RPMI7951 (cell line): Measurements from ENCODE around the gene CHN1. TPM values are rescaled to one million over a fixed set of nuclear protein-coding genes. Genes with fewer than 3 reads are reported as not detected.
A peak's percentile ranks its signal among the peaks of the same experiment; 100 is the strongest.

Experiments used
- DNase-seq: peaks from one replicate; pipeline ENCODE4 v3.0.0-alpha.2; 2012; ENCODE audit warnings: low read depth
- total RNA-seq: library from RNA; depleted of rRNA; stranded (reverse); fragments of >200 nt; shearing (Covaris generic); gene quantifications from 2 replicates; pipeline ENCODE4 v1.2.3, GENCODE V29; 2014; rRNA removed

Gene CHN1, protein sequence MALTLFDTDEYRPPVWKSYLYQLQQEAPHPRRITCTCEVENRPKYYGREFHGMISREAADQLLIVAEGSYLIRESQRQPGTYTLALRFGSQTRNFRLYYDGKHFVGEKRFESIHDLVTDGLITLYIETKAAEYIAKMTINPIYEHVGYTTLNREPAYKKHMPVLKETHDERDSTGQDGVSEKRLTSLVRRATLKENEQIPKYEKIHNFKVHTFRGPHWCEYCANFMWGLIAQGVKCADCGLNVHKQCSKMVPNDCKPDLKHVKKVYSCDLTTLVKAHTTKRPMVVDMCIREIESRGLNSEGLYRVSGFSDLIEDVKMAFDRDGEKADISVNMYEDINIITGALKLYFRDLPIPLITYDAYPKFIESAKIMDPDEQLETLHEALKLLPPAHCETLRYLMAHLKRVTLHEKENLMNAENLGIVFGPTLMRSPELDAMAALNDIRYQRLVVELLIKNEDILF
- total RNA-seq: 131 and 163 TPM in 2 replicates

DNA sequence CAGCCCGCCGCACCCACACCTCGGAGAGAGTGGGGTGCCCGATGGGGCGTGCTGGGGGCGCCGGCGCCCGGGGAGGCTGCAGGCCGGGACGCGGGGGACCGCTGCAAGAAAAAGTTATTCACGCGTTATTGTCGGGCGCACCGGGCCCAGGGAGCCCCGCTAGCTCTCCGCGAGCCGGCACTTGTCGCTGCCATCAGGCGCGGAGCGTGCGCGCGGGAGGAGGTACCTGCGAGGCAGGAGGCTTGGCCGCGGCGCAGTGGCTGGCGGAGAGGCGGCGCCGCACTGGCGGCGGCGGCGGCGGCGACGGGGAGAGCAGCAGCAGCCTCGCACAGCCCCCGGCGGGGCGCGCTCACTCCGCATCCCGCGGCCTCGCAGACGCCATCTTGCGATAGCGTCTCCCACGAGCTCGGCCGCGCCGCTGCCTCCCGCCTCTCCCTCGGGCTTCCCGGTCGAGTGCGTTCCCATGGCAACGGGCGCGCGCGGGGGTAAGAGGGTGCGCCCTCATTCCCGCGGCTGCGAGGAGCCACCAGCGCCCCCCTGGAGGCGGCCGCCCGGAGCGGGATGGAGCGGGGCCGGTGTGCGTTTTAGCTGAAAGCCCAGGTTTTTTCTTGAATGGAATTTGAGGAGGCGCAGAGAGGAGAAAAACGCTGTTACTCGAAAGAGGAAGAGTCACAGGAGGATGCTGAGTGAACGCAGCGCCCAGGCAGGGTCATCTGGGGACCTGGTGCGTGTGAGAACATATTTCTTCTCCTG, at the start of gene CHN1:
Gene CHN1 (minus strand): TSS at position 402 of the 753 bp plus-strand sequence. CDS start 469 bp downstream, outside the sequence.
- peak; percentile 83 for DNase-seq

DNA sequence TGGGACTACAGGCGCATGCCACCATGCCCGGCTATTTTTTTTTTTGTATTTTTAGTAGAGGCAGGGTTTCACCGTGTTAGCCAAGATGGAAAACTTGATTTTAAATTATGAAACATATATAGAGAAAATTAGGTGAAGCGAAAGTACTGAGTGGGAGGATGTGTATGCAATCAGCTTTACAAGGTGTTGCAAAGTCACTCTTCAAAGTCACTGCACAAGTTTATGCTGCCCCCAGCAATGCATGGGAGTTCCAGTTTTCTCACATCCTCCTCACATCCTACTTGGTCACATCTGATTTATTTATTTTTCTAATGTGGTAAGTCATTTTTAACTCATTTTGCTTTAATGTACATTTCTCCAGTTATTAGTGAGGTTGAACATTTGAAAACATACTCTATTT, 49.2 kb upstream of the CHN1 start:
- DNase-seq: no peak

DNA sequence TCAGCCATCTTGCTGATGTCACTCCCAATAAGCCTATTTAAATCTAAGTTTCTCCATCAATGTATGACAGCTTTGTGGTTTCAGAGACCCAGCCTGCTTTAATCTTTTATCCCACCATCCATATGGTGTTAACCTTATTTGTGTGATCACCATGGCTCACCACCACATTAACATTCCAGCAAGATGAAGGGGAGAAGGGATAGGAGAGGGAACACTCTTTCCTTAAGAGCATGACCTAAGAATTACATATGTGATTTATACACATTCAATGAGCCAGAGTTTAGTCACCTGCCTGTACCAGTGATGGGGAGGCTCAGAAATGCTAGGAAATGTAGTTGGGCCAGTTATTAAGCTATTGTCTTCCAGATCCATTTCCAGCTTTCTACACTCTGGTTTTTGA, 44.5 kb upstream of the CHN1 start:
- no peak for DNase-seq

DNA sequence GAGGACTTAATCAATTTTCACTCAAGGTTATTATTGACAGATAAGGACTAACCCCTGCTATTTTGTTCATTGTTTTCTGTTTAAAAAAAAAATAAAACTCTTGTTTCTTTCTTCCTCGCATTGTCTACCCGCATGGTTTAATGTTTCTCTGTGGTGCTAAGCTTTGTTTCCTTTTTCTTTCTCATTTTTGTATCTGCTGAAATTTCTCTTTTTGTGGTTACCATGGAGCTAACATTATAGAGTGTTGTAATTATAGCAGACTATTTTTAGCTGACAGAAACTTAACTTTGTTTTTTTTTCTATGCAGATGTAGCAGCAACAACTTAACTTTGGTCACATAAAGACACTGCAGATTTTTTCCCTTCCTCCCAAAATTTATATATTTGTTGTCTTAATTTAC, 43.1 kb upstream of the CHN1 start:
- no peak for DNase-seq

DNA sequence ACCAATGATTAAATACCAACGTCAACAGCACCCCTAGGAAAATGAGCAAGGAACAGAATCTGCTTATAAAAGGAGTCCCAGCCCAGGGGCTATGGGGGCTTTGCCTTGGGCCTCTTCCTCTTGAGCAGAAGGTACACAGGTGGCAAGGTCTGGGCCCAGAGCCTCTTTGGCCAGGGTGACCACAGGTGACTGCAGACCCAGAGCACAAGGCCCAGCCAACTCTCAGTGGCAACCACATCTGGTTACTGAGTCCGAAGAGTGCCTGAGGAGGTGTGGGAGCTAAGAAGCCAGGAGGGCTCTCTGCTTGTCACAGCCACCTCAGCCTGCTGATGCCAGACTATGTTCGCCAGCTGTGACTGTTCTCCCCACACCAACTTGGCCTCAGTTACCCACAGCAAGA, 34.3 kb upstream of the CHN1 start:
- no peak for DNase-seq

DNA sequence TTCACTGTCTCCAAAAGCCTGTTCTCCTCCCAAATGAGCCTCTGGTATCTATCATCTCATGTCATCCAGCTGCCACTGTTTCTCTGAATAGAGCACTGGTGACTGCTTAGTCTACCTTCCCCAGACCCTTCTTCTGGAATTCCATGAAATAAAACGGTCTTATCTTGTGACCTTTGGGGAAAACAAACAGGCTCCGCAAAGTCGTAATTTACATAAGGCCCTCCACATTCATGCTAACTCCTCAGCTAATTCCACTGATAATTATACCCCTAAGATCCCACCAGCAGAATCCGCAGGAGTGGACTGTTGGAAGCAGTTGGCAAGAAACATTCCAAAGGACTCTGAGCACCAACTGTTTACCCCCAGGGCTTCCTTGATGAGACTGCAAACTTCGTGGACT, 33.9 kb upstream of the CHN1 start:
- DNase-seq: no peak

DNA sequence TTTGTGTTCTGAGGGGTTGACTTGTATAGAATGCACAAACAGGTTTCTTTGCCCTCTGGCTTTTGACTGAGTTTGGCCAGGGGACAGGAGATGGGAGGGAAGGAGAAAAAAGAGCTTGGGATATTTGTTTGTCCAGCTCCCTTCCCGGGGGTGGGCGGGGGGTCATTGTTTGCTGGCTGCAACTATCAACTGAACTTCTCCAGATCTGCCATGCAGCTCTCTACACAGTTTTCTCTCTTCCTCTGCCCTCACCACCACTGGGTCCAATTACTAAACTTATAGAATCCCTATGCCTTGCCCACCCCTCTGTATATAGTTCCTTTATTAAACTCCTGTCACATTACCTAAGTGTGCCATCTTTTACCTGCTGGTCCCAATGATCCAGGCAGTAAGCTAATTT, 32.8 kb upstream of the CHN1 start:
- DNase-seq: no peak

DNA sequence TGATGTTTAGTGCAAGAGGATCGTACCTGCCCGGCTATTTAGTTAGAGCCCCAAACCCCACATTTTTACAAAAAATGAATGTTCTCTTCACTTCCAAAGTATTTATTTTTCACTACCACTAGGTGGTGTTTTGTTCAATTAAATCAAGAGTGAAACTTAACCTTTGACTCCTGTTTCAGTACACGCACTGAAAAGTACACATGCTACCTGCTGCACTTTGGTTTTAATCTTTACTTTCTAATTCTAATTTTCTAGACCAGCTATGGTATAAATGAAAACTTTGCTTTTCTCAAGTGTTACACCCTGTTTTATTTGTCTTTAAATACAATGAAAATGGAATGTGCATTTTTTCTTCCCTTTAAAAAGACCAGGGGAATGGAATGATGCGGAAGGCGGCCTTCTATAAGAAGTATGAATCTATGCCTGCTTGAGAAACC, 31.4 kb upstream of the CHN1 start:
- peak; percentile 47 for DNase-seq

DNA sequence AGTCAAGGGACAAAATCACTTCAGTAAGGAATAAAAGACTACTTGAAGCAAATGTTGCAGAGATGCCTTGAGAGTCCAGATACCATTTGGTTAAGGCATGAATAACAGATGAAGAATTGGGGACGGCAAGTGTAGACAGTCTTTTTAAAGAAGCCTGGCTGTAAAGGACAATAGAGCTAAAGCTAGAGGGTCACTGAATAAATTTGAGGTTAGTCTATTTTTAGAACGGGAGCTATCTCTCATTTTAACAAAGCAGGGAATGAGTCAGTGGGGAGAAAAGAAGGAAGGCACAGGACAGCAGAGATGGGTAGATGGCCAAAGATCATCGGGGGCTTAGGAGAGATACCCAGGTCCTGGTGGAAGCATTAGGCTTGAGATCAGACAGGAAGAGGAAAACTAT, 30.6 kb upstream of the CHN1 start:
- peak; percentile 18 for DNase-seq

DNA sequence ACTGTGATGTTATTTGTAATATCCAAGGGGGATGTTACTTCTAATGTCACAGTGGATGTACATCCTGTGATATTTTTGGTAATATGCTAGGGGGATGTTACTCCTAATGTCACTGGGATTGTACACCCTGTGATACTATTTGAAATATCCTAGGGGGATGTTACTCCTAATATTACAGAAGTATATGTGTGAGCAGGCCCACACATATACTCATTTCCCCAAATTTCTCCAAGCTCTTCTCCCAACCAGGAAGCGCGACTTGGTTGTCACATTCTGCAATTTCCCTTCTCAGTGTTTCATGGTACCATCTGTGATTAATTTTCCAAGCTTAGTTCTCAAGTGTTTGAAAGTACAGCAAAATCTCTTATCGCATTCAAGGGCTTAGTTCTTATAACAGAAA, 29.5 kb upstream of the CHN1 start:
- no peak for DNase-seq

DNA sequence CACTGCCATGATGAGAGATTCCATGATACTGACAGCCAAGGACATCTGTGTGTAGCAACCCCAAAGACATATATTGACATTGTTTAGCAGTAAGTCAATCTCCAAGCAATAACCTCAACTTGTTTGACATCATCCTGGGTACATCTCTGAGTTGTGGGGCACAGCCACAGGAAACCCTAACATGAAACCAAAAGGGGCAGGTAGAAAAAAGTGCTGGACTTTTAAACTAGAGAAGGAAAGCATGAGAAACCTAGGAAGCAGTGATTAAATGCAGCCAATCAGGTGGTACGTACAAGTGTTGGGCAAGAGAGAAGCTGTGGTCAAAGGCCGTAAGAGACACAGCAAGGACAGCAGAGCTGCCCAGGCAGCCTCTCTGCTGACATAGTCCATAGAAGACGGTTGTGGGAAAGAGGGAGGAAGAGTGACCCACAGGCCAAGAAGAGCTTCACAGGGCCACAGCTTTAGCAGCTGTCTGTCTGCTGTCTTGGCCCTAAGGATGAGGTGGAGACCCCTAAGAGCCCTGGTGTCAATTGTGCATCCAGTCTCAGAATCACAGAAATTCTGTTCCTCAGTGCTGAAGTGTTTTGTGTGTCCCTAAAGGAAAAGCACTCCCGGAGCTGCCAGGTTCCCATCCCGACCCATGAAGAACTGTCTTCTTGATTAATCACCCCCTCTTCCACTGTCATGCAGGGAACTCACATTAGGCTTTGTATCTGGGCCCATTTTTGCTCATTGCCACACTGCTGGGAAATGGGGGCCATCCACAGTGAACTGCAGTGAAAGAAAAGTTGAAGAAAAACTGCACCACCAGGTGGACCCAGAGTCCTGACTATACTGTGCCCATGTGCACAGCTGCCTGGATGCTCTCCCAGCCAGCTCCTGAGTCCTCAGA, 25.4 kb upstream of the CHN1 start:
- peak; percentile 47 for DNase-seq

DNA sequence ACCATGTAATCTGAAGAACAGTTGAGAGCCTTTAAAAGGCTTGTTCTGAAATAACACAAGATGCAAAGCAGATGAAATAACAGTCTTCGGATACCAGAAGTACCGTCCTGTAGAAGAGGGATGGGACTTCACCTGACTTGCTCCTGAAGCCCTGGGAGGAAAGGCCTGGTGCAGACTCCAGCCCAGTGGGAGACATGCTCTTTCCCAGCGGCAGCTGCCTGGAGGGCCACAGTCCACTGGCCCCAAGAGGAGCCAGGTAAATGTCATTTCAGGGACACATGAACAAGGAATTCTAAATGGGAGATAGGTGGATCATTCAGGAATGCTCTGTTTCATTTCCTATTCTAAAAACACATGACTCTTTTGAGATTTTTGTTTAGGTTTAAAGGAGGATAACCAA, 22.6 kb upstream of the CHN1 start:
- no peak for DNase-seq

DNA sequence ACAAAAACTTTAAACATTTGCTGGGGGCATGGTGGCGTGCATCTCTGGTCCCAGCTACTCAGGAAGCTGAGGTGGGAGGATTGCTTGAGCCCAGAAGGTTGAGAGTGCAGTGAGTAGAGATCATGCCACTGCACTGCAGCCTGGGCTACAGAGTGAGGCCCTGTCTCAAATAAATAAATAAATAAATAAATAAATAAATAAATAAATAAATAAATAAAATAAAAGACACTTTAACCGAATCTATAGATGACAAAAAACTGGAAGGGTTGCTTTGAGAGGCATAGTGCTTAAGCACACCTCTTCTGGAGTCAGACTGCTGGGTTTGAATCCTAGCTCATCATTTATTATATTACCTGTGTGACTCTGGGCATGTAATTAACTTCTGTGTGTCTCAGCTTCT, 21.2 kb upstream of the CHN1 start:
- no peak for DNase-seq

DNA sequence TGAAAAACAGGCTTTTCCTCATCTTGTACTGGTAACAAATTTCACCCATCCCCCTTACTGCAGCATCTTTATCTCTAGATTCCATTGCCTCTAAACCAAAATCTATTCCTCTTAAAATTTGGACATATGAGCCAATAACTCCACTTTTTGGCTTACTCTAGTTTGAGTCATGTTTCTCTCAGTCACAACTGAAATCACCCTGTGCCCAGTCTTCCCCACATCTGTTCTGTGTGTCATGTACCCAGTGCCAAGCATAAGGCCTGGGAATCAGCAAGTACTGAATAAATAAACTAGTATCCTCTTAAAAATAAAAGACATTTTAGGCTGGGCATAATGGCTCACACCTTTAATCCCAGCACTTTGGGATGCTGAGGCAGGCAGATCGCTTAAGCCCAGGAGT, 20.8 kb upstream of the CHN1 start:
- no peak for DNase-seq

DNA sequence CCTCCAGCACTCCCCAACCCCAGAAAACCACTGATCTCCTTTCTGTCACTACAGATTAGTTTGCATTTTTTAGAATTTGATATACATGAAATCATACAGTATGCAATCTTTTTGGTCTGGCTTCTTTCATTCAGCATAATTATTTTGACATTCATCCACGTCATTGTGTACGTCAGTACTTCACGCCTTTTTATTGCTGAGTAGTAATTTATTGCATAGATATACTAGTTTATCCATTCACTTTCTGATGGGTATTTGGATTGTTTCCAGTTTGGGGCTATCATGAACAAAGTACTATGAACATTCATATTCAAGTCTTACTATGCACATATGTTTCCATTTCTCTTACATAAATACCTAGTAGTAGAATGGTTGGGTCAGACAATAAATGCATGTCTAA, 20.1 kb upstream of the CHN1 start:
- DNase-seq: no peak

DNA sequence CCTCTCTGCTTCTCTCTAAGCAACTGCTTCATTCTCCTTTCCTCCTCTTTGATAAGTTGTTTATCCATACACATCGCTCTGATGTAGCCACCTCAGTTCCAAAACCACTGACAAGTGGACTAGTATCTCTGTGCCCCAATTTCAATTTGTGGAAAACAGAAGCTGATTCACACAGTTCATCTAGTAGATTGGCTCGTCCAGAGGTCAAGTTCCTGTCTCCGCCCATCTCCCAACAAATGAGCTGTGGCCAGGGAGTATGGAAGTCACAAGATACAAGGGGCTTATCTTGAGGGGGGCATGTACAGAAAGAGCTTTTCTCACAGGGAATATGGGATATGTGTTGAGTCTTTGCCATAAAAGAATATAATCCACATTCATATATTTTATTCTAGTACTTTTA, 17.7 kb upstream of the CHN1 start:
- no peak for DNase-seq

DNA sequence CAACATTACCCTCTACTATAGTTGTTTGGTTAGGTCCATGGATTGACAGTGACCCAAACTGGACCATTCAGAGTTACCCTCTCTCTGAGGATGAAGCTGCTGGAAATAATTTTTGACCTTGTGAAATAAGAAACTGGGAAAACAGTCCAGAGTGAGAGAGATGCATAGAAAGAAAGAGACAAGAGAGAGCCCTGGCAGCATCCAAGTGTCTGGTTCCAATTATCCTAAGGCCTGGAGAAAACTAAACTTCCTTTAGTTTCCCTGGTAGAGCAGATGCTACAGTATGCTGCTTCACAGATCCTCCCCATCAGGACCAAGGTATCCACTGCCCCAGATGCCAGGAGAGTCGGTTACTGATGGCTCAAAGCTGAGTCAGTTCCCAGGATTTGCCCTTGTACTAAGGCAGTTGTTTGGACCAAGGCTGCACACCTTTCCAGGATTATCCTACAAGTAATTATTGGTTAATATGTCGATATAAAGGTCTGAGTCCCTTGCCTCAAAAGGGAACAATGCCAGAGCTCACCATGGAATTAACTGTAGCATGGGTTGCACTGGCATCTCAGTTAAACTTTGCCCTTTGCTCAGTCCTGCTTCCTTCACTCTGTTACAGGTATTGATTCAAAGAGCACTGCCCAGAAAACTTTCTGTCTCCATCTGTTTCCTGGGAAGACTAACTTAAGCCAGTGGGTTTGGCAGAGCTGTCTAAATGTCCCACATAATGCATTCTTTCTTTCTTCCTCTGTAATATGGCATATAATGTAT, 14.6 kb upstream of the CHN1 start:
- no peak for DNase-seq

DNA sequence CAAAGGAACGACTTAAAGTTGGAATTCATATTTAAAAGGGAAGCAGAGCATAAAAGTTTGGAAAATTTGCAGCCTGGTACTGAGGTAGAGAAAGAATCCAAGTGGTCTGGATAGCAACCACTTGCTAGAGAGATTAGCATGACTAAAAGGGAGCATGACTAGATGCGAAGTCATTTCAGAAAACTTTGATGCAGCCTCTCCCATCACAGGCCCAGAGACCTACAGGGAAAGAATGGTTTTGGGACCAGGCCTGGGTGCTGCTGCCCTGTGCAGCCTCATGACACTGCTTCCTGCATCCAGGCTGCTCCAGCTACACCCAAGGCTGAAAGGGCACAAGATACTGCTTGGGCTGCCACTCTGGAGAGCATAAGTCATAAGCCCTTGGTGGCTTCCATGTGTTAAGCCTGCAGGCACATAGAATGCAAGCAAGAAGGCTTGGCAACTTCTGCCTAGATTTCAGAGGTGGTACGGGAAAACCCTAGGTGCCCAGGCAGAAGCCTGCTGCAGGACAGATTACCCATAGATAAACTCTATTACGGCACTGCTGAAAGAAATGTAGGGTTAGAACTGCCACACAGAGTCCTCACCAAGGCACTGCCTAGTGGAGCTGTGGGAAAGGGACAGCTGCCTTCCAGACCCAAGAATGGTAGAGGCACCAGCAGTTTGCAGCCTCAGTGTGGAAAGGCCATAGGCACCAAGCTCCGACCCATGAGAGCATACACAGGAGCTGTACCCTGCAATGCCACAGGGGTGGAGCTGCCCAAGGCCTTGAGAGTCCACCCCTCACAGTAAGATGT, 12.6 kb upstream of the CHN1 start:
- no peak for DNase-seq

DNA sequence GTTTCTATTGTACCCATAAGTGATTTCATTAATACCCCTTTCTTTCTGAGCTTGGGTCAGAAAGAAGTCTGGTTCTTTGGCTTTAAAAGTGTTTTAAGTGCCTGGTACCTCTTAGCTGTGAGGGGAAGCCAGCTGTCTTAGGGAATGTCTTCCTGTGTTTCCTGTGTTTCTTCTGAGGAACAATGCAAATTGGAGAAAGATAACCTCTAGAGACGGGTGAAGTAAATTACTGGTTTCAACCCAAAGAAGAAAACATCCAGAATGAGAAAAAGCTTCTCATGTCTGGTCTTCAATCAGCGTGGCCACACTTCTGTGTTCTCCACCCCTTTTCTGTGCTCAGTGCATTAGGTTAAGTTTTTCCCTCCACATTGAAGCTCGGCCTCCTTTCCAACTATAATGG, 10.2 kb upstream of the CHN1 start:
- DNase-seq: no peak

DNA sequence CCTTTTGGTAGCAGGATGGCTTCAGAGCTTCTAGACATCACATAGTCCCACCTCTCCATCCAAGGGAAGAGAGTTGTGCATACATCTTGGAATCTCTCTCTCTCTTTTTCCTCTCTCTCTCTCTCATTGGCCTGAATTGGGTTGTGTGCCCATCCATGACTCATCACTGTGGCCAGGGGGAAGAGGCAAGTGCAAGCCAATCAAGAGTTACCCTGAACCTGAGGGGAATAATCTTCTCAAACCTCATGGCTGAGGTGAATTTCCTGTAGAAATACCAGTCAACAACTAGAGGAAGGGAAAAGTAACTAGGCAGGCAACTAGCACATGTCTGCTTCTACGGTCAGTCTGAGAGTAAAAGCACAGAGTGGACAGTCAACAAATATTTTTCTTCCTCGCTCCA, 7.3 kb upstream of the CHN1 start:
- peak; percentile 64 for DNase-seq
